ENCODE results near the gene IFNL1.
A peak's percentile ranks its signal among the peaks of the same experiment; 100 is the strongest.
"Not testable (repeated sequence)": the region's sequence is repeated elsewhere in the genome, so short reads cannot be mapped to it uniquely, and the experiment has no call there.

The IFNL1 gene

DNA sequence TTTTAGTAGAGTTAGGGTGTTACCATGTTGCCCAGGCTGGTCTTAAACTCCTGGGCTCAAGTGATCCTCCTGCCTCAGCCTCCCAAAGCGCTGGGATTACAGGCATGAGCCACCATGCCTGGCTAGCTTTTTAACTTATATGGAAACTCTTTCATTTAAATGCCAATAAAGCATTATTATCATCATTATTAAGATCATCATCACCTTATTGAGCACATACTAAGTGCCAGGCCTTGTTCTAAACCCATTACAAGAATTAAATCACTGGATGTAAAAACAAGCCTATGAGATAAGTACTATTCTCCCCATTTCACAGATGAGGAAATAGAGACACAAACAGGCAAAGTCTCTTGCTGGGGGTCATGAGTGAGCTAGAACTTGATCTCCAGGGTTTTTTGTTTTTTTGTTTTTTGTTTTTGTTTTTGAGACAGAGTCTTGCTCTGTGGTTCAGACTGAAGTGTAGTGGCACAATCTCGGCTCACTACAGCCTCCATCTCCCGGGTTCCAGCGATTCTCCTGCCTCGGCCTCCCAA, 38.3 kb downstream of the IFNL1 start:
- DNase-seq, result no peak

GRCh38 chr19:39335168-39335548, 39.0 kb downstream of the IFNL1 start:
- no peak for DNase-seq

GRCh38 chr19:39336483-39336882, 40.3 kb downstream of the IFNL1 start:
- DNase-seq, result no peak

DNA sequence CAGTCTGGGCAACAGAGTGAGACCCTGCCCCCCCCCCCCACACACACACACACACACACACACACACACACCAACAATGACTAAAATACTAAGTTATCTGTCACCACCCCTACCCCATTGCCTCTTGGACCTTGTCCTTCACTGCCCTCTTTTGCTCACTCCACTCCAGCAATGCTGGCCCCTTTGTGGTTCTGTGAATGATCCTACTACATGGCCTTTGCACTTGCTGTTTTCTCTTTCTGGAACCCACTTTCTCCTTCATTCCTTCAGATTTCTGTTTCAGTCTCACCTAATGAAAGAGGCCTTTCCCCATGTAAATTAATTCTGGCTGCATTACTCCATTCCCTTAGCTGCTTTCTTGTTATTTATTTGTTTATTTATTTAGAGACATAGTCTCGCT, 43.5 kb downstream of the IFNL1 start:
- no peak for DNase-seq

- not testable (repeated sequence) for DNase-seq
These were observed 43.9 kb downstream of the IFNL1 start for GRCh38 chr19:39340156-39340555.

GRCh38 chr19:39341129-39341718, 45.0 kb downstream of the IFNL1 start:
- DNase-seq, result peak; percentile 62

GRCh38 chr19:39341719-39342604, 45.8 kb downstream of the IFNL1 start, which contains the start of gene SAMD4B:
Gene SAMD4B, plus strand, starts transcription at chr19:39342421. Its CDS starts 14,473 bp downstream, at chr19:39356894.
- DNase-seq, result peak; percentile 100

DNA sequence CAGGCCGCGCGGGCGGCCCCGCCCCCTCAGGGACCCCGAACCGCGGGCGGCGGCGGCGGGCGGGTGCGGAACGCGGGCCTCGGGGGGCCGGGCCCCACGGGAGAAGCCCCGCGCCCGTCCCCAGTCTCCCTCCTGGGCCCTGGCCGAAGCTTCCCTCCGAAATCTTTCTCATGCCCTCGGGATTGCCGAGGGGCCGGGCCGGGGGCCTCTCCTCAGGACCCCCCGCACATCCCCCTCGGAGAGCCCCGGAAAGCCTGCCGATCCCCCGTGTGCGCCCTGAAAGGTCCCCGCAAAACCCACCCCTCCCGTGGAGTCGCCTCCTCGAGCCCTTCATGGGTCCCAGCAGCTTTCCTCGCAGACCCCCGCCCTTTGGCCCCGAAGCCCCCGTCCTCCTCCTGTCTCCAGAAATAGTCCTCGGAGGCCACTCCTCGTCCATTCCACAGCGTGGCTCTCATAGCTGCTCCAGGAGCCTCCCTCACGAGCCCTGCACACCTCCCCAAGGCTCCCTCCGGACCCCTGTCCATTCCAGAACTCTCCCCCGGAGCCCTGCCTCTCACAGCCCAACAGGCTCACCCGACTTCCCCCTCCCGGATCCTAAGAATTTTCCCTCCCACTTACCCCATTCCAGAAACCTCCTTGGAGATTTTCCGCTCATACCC, 46.6 kb downstream of the IFNL1 start:
- peak; percentile 41 for DNase-seq

DNA sequence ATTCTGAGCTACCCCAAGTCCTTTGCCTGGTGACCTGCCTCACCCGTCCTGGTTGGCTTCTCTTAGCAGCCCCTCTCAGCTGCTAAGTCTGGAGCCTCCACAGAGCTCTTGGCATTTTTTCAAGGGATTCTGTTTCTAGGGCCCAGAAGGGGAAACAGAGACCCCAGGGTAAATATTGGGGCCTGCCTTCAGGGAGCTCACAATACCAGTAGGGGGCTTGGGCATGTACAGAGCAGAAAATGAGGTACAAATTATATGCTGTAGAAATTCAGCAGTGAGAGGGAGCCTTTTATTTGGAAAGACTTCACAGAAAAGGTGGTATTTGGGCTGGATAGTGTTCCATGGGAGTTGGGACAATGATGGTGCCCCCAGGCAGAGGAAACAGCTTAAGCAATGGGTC, 49.7 kb downstream of the IFNL1 start:
- no peak for DNase-seq

- no peak for DNase-seq
These were observed 51.3 kb downstream of the IFNL1 start for GRCh38 chr19:39347332-39348164.
